Cardiac ventricle fibroblast (primary cell): Measurements from ENCODE around the gene R3HCC1L. TPM values are rescaled to one million over a fixed set of nuclear protein-coding genes. Genes with fewer than 3 reads are reported as not detected.

Source experiments
- total RNA-seq: library from RNA; depleted of rRNA; stranded (reverse); fragments of >200 nt; gene quantifications from 2 replicates; pipeline ENCODE4 v1.2.3, GENCODE V29; 2015

The R3HCC1L gene
- 5.0 and 10.0 TPM in 2 replicates for total RNA-seq

DNA sequence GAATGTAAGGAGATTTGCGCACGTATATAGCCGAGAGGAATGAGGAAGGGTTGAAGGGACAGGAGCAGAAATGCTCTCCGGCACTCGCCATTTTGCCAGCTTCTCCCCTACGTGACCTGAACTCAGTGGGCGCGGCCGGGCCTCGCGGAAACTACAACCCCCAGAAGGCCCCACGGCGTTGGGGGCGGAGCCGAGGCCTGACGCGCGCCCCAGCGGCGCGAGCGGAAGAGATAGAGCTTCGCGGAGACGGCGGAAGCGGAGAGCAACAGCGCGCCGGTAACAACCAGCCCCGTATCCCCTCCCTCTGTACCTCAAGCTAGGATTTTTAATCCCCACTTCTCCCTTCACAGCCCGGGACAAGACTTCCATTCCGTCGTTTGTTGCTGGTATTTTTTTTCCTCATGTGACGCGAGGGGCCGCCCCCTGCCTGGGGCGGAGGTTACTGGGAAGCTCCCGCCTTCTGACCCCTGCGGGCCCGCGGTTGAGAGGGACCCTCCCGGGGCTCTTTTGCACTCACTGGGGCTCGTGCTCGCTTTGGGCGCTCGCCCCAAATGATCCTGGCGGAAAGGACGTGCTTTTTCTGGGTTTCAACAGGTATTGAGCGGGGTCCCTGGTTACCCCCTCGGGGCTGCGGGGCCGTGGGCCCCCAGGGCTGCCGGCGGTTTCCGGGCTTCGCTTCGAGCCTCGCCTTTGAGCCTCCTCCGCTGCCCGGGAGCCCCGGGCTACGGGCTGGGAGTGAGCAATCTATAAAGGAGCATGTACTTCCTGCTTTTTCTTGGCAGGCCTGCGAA is at the start of gene R3HCC1L:
Gene R3HCC1L, plus strand, starts transcription at position 227 of the 791 bp plus-strand sequence. CDS start 73,458 bp downstream, outside the sequence.

DNA sequence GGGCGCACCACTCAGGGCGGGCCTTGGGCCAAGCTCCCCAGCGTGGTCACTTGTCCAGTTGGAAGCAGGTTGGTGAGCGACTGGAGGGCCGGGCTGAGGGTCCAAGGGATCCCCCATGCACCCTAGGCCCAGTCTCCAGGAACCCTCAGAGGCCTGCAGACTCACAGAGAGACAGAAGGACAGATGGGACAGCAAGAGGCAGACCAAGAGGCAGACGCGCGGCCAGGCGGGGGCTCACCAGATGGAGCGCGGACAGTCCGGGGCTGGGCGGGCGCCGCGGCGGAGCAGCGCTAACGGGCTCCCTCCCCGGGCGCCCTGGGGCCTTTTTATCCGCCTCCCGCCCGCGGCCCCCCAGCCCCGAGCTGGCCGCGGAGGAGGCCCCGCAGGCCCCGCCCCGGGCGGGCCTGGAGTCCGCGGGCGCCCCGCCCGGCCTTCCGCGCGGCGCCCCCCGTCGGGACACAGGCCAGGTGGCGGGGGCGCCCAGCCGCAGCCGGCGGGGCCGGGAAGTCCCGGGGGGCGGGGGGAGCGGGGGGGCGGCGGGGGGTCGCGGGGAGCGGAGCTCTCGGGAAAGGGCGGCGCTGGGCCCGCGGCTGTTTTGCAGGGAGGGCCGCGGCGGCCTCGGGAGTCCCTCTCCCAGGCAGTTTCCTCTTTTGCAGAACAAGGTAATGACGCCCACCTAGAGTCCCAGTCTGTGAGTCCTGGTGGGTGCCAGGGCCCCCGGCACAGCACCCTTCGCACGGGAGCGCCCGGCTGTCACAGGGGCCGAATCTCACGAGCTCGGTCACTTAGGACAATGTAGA is 133.6 kb downstream of the R3HCC1L start, which contains the start of gene LOXL4:
Gene LOXL4, minus strand, starts transcription at position 301 of the 800 bp plus-strand sequence. CDS start 5,175 bp downstream, outside the sequence.

Other genes starting within 250 kb of the R3HCC1L start
- gene CRTAC1, start 104.0 kb upstream of the R3HCC1L start, total RNA-seq: not detected in 2 replicates
- 3.9 and 4.6 TPM in 2 replicates for gene LOXL4, start 133.5 kb downstream of the R3HCC1L start, total RNA-seq